HG03064 (cell line): ENCODE results near the gene HOXC5.
A peak's percentile ranks its signal among the peaks of the same experiment; 100 is the strongest.

Source experiments
- ATAC-seq: cut with Tn5 transposase; IDR thresholded peaks from one replicate; pipeline ENCODE4 v1.9.1; 2021; ENCODE audit warnings: low read depth; ENCODE audit not compliant: unreplicated experiment

HOXC5 gene

GRCh38 chr12:54045401-54045800 lies 12.6 kb downstream of the HOXC5 start:
- ATAC-seq = no peak

GRCh38 chr12:54045868-54046521 lies 13.1 kb downstream of the HOXC5 start:
- no peak for ATAC-seq

GRCh38 chr12:54046809-54047159 lies 13.9 kb downstream of the HOXC5 start:
- no peak for ATAC-seq

- ATAC-seq = no peak
Measured at GRCh38 chr12:54047160-54047963, 14.5 kb downstream of the HOXC5 start.

GRCh38 chr12:54047964-54048303 lies 15.1 kb downstream of the HOXC5 start:
- no peak for ATAC-seq

GRCh38 chr12:54048406-54049093 lies 15.7 kb downstream of the HOXC5 start:
- ATAC-seq = no peak

GRCh38 chr12:54049108-54049507 lies 16.3 kb downstream of the HOXC5 start:
- no peak for ATAC-seq

- ATAC-seq = no peak
Measured at GRCh38 chr12:54050482-54050810, 17.6 kb downstream of the HOXC5 start.

GRCh38 chr12:54051026-54051842 lies 18.4 kb downstream of the HOXC5 start:
- ATAC-seq = no peak

GRCh38 chr12:54051874-54052437 lies 19.1 kb downstream of the HOXC5 start:
- ATAC-seq = no peak

- peak; percentile 12 for ATAC-seq
Measured at GRCh38 chr12:54052438-54053002, 19.7 kb downstream of the HOXC5 start.

- ATAC-seq = peak; percentile 57
Measured at GRCh38 chr12:54053003-54053750, 20.3 kb downstream of the HOXC5 start.

- ATAC-seq = peak; percentile 43
Measured at GRCh38 chr12:54053751-54054741, 21.2 kb downstream of the HOXC5 start, which contains the start of gene HOXC4. TSS of gene HOXC4 (plus strand) at chr12:54053835. CDS start at chr12:54053923, 88 bp downstream.

GRCh38 chr12:54054742-54055194 lies 21.9 kb downstream of the HOXC5 start:
- ATAC-seq = no peak

GRCh38 chr12:54055552-54055951 lies 22.7 kb downstream of the HOXC5 start:
- ATAC-seq = no peak

- no peak for ATAC-seq
Measured at GRCh38 chr12:54056110-54056509, 23.3 kb downstream of the HOXC5 start.

- no peak for ATAC-seq
Measured at GRCh38 chr12:54058128-54058768, 25.4 kb downstream of the HOXC5 start.

GRCh38 chr12:54059668-54060067 lies 26.8 kb downstream of the HOXC5 start:
- no peak for ATAC-seq
